Spinal cord (tissue), 10 donors: ENCODE data around the gene PPM1E. TPM values are rescaled to one million over a fixed set of nuclear protein-coding genes. Genes with fewer than 3 reads are reported as not detected.
A peak's percentile ranks its signal among the peaks of the same experiment; 100 is the strongest.
"Not testable (repeated sequence)": the region's sequence is repeated elsewhere in the genome, so short reads cannot be mapped to it uniquely, and the experiment has no call there.

ENCODE experiments used
- DNase-seq, 6 donors: peaks; one replicate each; pipeline versions ENCODE4 v3.0.0 to v3.0.0-alpha.2; 2013 to 2015; ENCODE audit warnings: low spot score in 6 of 6, low read depth in 4 of 6
- H3K27ac ChIP-seq: one replicate; pipeline ENCODE4 v1.5.1; 2013; ENCODE audit warnings: low read depth, low read length, control low read depth
- H3K27me3 ChIP-seq: one replicate; pipeline ENCODE4 v1.6.1; 2013; ENCODE audit warnings: low read length; ENCODE audit not compliant: control insufficient read depth, insufficient read depth
- H3K36me3 ChIP-seq: one replicate; pipeline ENCODE4 v1.6.1; 2013; ENCODE audit warnings: low read length; ENCODE audit not compliant: control insufficient read depth, insufficient read depth
- H3K4me1 ChIP-seq: one replicate; pipeline ENCODE4 v1.6.1; 2013; ENCODE audit warnings: low read length; ENCODE audit not compliant: control insufficient read depth, insufficient read depth
- H3K4me3 ChIP-seq: one replicate; pipeline ENCODE4 v1.5.1; 2013; ENCODE audit warnings: low read depth, low read length, control low read depth
- H3K9me3 ChIP-seq: one replicate; pipeline ENCODE4 v1.6.1; 2013; ENCODE audit warnings: low read length; ENCODE audit not compliant: control insufficient read depth, insufficient read depth
- WGBS: methylation state at CpG from one replicate; pipeline ENCODE4 v1.1.5; 2013; ENCODE audit warnings: missing lambda C conversion rate; ENCODE audit not compliant: insufficient coverage; 5-methylcytosine and 5-hydroxymethylcytosine counted together
- polyA plus RNA-seq, 2 donors: library from polyadenylated mRNA; unstranded; fragments of 120-200 nt; gene quantifications; one replicate each; pipeline ENCODE4 v1.2.1, GENCODE V29; 2013; ENCODE audit not compliant: insufficient read length in 2 of 2
- total RNA-seq, 2 donors: library from RNA; depleted of rRNA in 1 of 2; stranded (reverse); fragments of 120-200 nt in 1 of 2; fragments of >200 nt in 1 of 2; gene quantifications; one replicate each; pipeline versions ENCODE4 v1.2.3 to v1.2.4, GENCODE V29; 2013 to 2014
- donor health status: healthy.

The PPM1E gene
- total and polyA plus RNA-seq, 4 donors = 10.9 to 42.0 (median 32.6) TPM

DNA sequence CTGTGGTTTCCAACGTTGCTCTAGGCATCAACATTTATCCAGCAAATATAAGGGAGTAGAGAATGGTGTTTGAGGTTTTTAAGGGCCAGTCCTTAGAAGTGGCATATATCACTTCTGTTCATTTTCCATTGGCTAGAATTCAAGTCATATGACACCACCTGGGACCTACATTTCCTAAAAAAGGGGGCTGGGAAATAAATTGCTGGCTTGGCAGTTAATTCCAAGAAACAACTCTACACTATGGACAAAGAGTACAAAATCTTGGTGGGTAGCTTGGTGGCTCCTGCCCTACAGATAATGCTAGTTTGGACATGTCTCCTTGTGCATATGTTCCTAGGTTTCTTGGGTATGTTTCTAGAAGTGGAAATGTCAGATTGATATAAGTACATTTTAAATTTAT lies 7.6 kb downstream of the PPM1E start:
- Histone ChIP-seq H3K27me3 (no peaks in the 10 kb centered on the region), H3K9me3 (no peaks in the 10 kb centered on the region), H3K4me3 (no peak overlapping the region), H3K27ac (no peak overlapping the region), H3K4me1 (peaks cover 7% of the 10 kb centered on the region), H3K36me3 (peaks cover 2% of the 10 kb centered on the region)
- DNase-seq = no peak
- WGBS = no CpG with 5 or more reads among the region's 1 CpG

DNA sequence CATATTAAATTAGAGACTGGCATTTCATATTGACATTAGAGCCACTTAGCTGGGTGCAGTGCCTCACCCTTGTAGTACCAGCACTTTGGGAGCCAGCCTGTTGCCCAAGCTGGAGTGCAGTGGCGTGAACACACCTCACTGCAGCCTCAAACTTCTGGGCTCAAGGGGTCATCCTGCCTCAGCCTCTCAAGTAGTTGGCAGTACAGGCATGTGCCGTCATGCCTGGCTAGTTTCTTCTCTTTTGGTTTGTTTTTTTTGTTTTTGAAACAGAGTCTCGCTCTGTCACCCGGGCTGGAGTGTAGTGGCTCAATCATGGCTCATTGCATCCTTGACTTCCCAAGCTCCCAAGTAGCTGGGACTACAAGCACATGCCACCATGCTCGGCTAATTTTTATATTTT lies 8.7 kb downstream of the PPM1E start:
- H3K36me3 ChIP-seq = no peaks in the 10 kb centered on the region
- no peak overlapping the region for H3K27ac ChIP-seq
- H3K27me3 ChIP-seq = no peaks in the 10 kb centered on the region
- H3K9me3 ChIP-seq = no peaks in the 10 kb centered on the region
- no peaks in the 10 kb centered on the region for H3K4me1 ChIP-seq
- WGBS = 50% methylated on average over 2 of the region's 5 CpGs
- no peak for DNase-seq
- no peak overlapping the region for H3K4me3 ChIP-seq

DNA sequence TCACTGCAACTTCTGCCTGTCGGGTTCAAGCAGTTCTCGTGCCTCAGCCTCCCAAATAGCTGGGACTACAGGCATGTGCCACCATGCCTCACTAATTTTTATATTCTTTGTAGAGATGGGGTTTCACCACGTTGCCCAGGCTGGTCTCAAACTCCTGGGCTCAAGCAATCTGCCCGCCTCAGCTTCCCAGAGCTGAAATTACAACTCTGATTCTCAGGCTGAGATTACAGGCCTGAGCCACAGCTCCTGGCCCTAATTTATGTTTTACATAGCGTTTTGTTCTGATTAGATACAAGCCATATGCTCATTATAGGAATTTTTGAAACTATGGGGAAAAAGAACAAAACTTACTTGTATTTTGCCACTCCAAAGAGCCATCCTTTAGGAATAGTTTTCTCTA lies 22.8 kb downstream of the PPM1E start:
- WGBS = no CpG with 5 or more reads among the region's 5 CpGs
- not testable (repeated sequence) for H3K27ac ChIP-seq

DNA sequence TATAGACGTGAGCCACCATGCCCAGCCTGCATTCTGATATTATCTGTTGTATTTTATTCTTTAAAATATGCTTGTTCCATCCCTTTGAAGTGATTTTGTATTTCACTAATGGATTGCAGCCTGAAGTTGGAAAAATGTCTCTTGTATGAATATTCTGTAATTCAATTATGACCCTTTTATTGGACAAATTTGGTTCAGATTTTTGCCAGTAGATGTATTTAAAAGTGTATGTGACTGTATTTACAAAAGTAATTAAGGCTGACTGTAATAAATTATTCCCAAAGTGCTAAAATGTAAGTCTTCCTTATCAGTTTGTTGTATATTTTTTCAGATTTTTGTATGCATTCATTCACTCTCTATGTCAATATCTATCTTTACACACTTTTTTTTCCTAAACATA lies 23.8 kb downstream of the PPM1E start:
- H3K27me3 ChIP-seq = no peaks in the 10 kb centered on the region
- WGBS = no CpG with 5 or more reads among the region's 1 CpG
- H3K9me3 ChIP-seq = no peaks in the 10 kb centered on the region

More for the DNA sequence above, 22.8 kb downstream of the PPM1E start:
- H3K4me3 ChIP-seq, DNase-seq, H3K27me3 ChIP-seq, H3K4me1 ChIP-seq, H3K36me3 ChIP-seq, H3K9me3 ChIP-seq: not testable (repeated sequence)

DNA sequence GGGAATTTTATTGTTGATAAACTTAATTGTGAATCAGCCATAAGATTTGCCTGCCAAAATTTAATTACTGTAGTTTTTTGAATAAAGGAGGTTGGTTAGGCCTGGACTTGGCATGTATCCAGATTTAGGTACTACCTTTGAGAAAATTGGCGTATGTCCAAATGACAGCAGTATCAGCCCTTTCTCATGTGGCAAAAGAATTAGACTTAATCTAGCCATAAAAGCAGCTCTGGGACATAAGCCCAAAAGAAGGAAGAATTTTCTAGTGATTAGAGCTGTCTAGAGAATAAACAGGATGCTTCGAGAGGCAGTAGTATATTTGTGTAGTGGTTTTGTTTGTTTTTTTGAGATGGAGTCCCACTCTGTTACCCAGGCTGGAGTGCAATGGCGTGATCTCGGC lies 27.7 kb downstream of the PPM1E start:
- Histone ChIP-seq H3K9me3 (no peaks in the 10 kb centered on the region), H3K4me1 (no peaks in the 10 kb centered on the region), H3K4me3 (no peak overlapping the region), H3K27me3 (no peaks in the 10 kb centered on the region), H3K36me3 (no peaks in the 10 kb centered on the region), H3K27ac (no peak overlapping the region)
- DNase-seq = peak in 2 of 6 donors; percentile 16 to 76
- 90% methylated on average over 2 of the region's 4 CpGs for WGBS

More for the DNA sequence above, 23.8 kb downstream of the PPM1E start:
- no peaks in the 10 kb centered on the region for H3K36me3 ChIP-seq
- no peaks in the 10 kb centered on the region for H3K4me1 ChIP-seq
- no peak overlapping the region for H3K4me3 ChIP-seq
- H3K27ac ChIP-seq = no peak overlapping the region
- no peak for DNase-seq

DNA sequence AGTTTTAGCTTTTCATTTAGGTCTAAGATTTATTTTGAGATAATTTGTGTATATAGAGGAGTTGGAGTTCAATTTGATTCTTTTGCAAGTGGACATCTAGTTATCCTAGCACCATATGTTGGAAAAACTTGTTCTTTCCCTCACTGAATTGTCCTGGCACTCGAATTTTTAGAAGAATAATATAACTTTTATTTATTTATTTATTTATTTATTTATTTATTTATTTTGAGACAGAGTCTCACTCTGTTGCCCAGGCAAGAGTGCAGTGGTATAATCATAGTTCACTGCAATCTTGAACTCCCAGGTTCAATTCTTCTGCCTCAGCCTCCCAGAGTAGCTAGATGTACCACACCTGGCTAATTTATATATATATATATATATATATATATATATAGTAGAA lies 29.4 kb downstream of the PPM1E start:
- H3K36me3 ChIP-seq = no peaks in the 10 kb centered on the region
- WGBS = no CpG with 5 or more reads among the region's 1 CpG

DNA sequence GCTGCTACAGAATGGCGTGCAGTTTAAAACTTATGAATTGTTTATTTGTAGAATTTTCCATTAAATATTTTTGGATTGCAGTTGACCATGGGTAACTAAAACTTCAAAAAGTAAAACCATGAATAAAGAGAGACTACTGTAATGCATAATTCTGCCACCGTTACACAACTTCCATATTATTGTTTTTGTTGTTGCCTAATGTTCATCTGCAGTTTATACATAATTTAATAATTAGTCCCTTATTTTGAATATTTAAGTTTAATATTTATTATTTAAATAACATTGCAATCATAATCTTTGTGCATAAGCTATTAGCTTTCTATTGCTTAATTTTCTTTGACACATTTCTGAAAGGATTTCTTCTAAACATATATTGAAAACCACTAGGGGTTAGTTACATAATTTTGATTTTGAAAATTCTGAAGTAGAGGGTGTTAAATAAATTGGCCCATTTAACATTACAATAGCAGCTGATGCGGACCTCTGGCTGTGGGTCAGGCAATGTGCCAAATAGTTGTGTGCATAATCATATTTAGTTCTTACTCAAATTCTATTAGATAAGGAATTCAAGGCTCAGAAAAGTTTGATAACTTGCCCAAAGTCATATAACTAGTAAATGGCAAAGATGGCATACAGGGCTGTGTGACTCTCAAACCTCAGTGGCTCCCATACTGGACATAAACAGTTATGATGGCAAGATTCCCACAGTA lies 31.1 kb downstream of the PPM1E start:
- H3K9me3 ChIP-seq = no peaks in the 10 kb centered on the region
- H3K36me3 ChIP-seq = no peaks in the 10 kb centered on the region
- no peak overlapping the region for H3K27ac ChIP-seq
- DNase-seq = no peak
- WGBS = no CpG with 5 or more reads among the region's 3 CpGs
- no peaks in the 10 kb centered on the region for H3K4me1 ChIP-seq
- H3K27me3 ChIP-seq = no peaks in the 10 kb centered on the region
- no peak overlapping the region for H3K4me3 ChIP-seq

More for the DNA sequence above, 29.4 kb downstream of the PPM1E start:
- Histone ChIP-seq H3K27ac (no peak overlapping the region), H3K9me3 (no peaks in the 10 kb centered on the region), H3K27me3 (no peaks in the 10 kb centered on the region), H3K4me1 (no peaks in the 10 kb centered on the region), H3K4me3 (no peak overlapping the region)
- no peak for DNase-seq

DNA sequence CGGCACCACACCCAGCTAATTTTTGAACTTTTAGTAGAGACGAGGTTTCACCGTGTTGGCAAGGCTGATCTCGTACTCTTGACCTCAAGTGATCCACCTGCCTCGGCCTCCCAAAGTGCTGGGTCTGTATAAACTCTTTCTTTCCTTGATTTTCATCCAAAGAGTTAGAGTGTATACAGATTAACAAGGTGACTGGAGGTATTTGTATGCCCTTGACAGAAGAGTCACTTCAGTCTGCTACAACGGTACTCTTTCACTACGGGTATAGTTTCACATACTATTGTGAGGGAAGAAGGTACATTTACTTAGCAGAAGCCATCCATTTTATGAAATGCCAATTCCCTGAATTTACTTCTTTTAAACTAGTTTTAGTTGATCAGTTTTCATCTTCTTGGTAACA lies 32.5 kb downstream of the PPM1E start:
- H3K4me1 ChIP-seq = no peaks in the 10 kb centered on the region
- no peak overlapping the region for H3K27ac ChIP-seq
- H3K36me3 ChIP-seq = no peaks in the 10 kb centered on the region
- no peak for DNase-seq
- no peaks in the 10 kb centered on the region for H3K9me3 ChIP-seq
- 93% methylated on average over 4 of the region's 7 CpGs for WGBS
- no peaks in the 10 kb centered on the region for H3K27me3 ChIP-seq
- no peak overlapping the region for H3K4me3 ChIP-seq

DNA sequence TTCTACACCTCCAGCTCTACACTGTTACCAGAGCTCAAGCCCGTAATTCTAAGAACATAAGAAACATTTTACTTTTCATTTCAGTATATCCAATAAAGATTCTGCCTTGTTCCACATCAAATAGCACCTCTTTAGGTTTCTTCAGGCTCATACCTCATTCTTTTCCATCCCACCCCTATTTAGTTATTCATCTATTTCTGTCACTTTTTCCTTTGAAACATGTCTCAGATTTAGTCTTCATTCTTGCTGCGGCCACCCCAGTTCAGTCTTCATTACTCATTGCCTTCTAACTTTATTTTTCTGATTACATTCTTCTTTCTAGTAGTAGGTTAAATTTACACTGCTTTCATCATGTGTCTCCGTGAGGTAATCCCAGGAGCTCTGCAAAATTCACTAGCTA lies 33.5 kb downstream of the PPM1E start:
- no peaks in the 10 kb centered on the region for H3K4me1 ChIP-seq
- H3K4me3 ChIP-seq = no peak overlapping the region
- 73% methylated on average over 1 of the region's 3 CpGs for WGBS
- H3K9me3 ChIP-seq = no peaks in the 10 kb centered on the region
- no peaks in the 10 kb centered on the region for H3K36me3 ChIP-seq
- H3K27me3 ChIP-seq = no peaks in the 10 kb centered on the region
- no peak overlapping the region for H3K27ac ChIP-seq
- DNase-seq = no peak

DNA sequence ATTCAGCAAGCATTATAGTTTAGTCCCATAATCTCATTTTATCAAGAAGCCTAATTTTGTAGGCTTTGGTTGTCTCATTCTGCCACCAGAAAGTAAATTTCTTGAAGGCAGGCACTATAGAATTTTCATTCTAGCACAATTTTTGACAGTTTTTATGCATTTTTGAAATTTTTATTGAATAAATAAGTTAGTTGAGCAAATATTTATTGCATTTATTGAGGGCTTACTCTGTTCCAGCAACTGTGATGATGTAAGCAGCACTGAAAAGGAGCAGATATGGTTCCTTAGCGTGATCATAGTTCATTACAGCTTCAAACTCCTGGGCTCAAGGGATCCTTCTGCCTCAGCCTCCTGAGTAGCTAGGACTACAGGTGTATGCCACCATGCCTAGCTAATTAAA lies 34.2 kb downstream of the PPM1E start:
- Histone ChIP-seq H3K36me3 (no peaks in the 10 kb centered on the region), H3K4me1 (no peaks in the 10 kb centered on the region), H3K4me3 (no peak overlapping the region), H3K9me3 (no peaks in the 10 kb centered on the region), H3K27ac (no peak overlapping the region), H3K27me3 (no peaks in the 10 kb centered on the region)
- 100% methylated on average over 1 of the region's 1 CpG for WGBS
- no peak for DNase-seq
